ENCODE data around the gene NAXD.

DNA sequence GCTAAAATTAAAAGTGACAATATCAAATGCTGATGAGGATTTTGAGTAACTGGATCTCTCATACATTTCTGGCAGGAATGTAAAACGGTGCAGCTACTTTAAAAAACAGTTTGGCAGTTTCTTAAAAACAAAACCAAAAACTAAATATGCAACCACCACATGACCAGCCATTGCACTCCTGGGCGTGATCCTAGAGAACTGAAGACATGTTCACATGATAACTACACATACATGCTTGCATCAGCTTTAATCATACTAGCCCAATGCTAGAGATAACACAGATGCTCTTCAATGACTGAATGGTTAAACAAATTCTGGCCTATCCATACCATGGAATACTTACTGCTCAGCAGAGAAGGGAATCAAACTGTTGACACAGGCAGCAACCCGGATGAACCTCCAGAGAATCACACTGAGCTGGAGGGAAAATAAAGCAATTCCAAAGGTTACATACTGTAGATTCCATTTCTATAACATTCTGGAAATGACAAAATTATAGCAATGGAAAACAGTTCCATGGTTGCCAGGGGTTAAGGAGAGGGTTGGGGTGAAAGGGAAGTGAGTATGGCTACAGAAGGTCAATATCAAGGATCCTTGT, 25.5 kb upstream of the NAXD start:
- TF ChIP-seq EZH2 (IDR thresholded peaks at IDR 0.05; ENCODE audit: low read depth, unreplicated experiment): no peak
- TF ChIP-seq, protein P1, sequence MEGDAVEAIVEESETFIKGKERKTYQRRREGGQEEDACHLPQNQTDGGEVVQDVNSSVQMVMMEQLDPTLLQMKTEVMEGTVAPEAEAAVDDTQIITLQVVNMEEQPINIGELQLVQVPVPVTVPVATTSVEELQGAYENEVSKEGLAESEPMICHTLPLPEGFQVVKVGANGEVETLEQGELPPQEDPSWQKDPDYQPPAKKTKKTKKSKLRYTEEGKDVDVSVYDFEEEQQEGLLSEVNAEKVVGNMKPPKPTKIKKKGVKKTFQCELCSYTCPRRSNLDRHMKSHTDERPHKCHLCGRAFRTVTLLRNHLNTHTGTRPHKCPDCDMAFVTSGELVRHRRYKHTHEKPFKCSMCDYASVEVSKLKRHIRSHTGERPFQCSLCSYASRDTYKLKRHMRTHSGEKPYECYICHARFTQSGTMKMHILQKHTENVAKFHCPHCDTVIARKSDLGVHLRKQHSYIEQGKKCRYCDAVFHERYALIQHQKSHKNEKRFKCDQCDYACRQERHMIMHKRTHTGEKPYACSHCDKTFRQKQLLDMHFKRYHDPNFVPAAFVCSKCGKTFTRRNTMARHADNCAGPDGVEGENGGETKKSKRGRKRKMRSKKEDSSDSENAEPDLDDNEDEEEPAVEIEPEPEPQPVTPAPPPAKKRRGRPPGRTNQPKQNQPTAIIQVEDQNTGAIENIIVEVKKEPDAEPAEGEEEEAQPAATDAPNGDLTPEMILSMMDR (conservative IDR thresholded peaks at IDR 0.05; ENCODE audit: low read depth in 2 of 2): no peak
- TF ChIP-seq, protein P2, sequence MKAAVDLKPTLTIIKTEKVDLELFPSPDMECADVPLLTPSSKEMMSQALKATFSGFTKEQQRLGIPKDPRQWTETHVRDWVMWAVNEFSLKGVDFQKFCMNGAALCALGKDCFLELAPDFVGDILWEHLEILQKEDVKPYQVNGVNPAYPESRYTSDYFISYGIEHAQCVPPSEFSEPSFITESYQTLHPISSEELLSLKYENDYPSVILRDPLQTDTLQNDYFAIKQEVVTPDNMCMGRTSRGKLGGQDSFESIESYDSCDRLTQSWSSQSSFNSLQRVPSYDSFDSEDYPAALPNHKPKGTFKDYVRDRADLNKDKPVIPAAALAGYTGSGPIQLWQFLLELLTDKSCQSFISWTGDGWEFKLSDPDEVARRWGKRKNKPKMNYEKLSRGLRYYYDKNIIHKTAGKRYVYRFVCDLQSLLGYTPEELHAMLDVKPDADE (IDR thresholded peaks at IDR 0.05): no peak
- TF ChIP-seq, protein P3, sequence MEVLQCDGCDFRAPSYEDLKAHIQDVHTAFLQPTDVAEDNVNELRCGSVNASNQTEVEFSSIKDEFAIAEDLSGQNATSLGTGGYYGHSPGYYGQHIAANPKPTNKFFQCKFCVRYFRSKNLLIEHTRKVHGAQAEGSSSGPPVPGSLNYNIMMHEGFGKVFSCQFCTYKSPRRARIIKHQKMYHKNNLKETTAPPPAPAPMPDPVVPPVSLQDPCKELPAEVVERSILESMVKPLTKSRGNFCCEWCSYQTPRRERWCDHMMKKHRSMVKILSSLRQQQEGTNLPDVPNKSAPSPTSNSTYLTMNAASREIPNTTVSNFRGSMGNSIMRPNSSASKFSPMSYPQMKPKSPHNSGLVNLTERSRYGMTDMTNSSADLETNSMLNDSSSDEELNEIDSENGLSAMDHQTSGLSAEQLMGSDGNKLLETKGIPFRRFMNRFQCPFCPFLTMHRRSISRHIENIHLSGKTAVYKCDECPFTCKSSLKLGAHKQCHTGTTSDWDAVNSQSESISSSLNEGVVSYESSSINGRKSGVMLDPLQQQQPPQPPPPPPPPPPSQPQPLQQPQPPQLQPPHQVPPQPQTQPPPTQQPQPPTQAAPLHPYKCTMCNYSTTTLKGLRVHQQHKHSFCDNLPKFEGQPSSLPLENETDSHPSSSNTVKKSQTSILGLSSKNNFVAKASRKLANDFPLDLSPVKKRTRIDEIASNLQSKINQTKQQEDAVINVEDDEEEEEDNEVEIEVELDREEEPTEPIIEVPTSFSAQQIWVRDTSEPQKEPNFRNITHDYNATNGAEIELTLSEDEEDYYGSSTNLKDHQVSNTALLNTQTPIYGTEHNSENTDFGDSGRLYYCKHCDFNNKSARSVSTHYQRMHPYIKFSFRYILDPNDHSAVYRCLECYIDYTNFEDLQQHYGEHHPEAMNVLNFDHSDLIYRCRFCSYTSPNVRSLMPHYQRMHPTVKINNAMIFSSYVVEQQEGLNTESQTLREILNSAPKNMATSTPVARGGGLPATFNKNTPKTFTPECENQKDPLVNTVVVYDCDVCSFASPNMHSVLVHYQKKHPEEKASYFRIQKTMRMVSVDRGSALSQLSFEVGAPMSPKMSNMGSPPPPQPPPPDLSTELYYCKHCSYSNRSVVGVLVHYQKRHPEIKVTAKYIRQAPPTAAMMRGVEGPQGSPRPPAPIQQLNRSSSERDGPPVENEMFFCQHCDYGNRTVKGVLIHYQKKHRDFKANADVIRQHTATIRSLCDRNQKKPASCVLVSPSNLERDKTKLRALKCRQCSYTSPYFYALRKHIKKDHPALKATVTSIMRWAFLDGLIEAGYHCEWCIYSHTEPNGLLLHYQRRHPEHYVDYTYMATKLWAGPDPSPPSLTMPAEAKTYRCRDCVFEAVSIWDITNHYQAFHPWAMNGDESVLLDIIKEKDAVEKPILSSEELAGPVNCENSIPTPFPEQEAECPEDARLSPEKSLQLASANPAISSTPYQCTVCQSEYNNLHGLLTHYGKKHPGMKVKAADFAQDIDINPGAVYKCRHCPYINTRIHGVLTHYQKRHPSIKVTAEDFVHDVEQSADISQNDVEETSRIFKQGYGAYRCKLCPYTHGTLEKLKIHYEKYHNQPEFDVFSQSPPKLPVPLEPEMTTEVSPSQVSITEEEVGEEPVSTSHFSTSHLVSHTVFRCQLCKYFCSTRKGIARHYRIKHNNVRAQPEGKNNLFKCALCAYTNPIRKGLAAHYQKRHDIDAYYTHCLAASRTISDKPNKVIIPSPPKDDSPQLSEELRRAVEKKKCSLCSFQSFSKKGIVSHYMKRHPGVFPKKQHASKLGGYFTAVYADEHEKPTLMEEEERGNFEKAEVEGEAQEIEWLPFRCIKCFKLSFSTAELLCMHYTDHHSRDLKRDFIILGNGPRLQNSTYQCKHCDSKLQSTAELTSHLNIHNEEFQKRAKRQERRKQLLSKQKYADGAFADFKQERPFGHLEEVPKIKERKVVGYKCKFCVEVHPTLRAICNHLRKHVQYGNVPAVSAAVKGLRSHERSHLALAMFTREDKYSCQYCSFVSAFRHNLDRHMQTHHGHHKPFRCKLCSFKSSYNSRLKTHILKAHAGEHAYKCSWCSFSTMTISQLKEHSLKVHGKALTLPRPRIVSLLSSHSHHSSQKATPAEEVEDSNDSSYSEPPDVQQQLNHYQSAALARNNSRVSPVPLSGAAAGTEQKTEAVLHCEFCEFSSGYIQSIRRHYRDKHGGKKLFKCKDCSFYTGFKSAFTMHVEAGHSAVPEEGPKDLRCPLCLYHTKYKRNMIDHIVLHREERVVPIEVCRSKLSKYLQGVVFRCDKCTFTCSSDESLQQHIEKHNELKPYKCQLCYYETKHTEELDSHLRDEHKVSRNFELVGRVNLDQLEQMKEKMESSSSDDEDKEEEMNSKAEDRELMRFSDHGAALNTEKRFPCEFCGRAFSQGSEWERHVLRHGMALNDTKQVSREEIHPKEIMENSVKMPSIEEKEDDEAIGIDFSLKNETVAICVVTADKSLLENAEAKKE (CRISPR knock-in tag; IDR thresholded peaks at IDR 0.05): no peak

Data from GM23338 (cell line).